Measurements from ENCODE around the gene SH3BP4. TPM values are rescaled to one million over a fixed set of nuclear protein-coding genes. Genes with fewer than 3 reads are reported as not detected.

Gene SH3BP4
- total and polyA plus RNA-seq, 2 experiments from 2014 or later, result 59.3 to 100 TPM

DNA sequence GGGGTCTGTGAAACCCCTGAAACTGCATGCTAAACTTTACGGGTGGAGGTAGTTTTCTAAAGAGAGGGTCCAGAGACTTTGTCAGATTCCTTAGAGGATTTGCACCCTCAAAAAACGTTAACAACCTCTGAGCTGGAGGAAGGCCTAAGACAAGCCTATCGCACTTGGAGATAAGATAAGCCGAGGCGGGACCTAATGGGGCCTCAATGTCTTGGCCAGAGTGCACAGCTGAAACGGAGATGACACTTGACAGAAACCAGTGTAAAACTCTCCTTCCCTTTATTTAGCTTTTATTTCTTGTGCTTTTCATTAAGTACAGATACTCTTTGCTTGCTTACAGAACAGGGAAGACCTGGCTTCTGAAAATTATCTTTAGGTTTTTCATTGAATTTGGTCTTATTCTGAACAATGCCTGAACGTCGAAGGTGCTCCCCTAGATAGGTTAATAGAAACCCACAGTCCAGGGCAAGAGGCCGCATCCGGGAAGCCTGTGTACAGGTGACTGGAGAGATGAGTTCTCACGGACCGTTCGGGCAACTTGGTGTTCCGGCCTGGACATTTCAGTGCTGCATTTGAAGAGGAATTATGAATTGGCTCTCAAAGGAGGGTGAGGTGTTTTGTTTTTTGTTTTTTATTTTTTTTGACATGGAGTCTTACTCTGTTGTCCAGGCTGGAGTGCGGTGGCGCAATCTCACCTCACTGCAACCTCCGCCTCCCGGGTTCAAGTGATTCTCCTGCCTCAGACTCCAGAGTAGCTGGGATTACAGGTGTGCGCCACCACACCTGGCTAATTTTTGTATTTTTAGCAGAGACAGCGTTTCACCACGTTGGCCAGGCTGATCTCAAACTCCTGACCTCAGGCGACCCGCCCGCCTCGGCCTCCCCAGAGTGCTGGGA lies 49.7 kb downstream of the SH3BP4 start:
- 90 to 91% methylated on average over 25 of the region's 25 CpGs for WGBS, 2 experiments (ENCODE audit: low coverage in 1 of 2, low lambda C conversion rate in 2 of 2, missing lambda C conversion rate in 2 of 2)
- no peaks in the 10 kb centered on the region for H3K27me3 ChIP-seq (replicated peaks; ENCODE audit: insufficient read depth)
- H4K20me1 ChIP-seq (ENCODE audit: insufficient read depth), result peaks cover 3% of the 10 kb centered on the region
- H2AFZ ChIP-seq, result no peak overlapping the region
- no peaks in the 10 kb centered on the region for H3K9me3 ChIP-seq (ENCODE audit: low read depth)
- peaks cover 25% of the 10 kb centered on the region for H3F3A ChIP-seq (ENCODE audit: insufficient read depth)
- H3K27ac ChIP-seq, result no peak overlapping the region
- H3K36me3 ChIP-seq (ENCODE audit: low read depth), result peaks cover 26% of the 10 kb centered on the region; the same call in 1 of the 2 replicates
- no peak overlapping the region for H3K4me3 ChIP-seq
- TF ChIP-seq EZH2 (IDR thresholded peaks at IDR 0.05; ENCODE audit: insufficient read depth, poor library complexity, severe bottlenecking) (no peak), EZH2phosphoT487 (IDR thresholded peaks at IDR 0.05; ENCODE audit: insufficient read depth, low read depth) (no peak)
- H3K9me2 ChIP-seq (ENCODE audit: insufficient read depth), result no peaks in the 10 kb centered on the region
- DNase-seq, result no peak
- in situ Hi-C loops (cut with MboI), result no loop called here
- no peak overlapping the region for H3K9ac ChIP-seq
- H3K4me2 ChIP-seq (ENCODE audit: unreplicated experiment), result no peak overlapping the region
- H3K79me2 ChIP-seq (ENCODE audit: insufficient read depth), result peaks cover 100% of the 10 kb centered on the region
- peaks cover 2% of the 10 kb centered on the region; the same call in 1 of the 2 replicates for H3K4me1 ChIP-seq (ENCODE audit: insufficient read depth)

DNA sequence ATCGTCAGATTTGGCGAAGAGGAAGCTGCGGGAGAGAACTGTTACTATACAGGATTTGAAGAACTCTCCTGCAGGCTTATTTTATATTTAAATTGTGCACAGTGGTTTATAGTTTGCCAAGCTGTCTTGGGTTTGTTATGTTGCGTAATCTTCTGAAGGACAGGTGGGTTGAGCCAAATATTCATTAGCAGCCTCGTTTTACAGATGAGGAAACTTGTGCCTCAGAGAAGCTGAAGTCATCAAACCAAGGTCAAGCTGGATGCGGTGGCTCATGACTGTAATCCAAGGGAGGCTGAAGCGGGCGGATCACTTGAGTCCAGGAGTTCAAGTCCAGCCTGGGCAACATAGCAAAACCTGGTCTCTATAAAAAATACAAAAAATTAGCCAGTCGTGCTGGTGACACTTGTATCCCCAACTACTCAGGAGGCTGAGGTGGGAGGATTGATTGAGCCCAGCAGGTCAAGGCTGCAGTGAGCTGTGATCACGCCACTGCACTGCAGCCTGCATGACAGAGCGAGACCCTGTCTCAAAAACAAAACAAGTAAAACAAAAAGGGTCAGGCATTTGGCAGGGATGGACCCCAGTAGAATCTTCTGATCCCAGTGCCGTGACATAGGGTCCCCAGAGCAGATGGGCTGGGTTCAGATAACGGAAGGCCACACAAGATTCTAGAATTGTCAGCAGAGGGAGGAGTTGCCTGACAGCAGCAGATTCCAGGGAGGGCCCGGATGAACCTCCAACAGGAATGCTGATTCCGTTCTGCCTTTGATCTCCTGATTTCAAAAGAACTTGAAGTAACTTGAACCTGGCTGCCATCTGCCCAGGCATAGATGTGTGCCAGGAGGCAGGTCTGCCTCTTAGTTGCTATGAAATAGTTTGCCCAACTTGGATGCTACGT lies 50.6 kb downstream of the SH3BP4 start:
- DNase-seq, result no peak
- no peaks in the 10 kb centered on the region for H3K9me2 ChIP-seq (ENCODE audit: insufficient read depth)
- H2AFZ ChIP-seq, result no peak overlapping the region
- no peaks in the 10 kb centered on the region for H3K4me1 ChIP-seq (ENCODE audit: insufficient read depth)
- H3F3A ChIP-seq (ENCODE audit: insufficient read depth), result peaks cover 25% of the 10 kb centered on the region
- H3K4me2 ChIP-seq (ENCODE audit: unreplicated experiment), result no peak overlapping the region
- H3K27me3 ChIP-seq (replicated peaks; ENCODE audit: insufficient read depth), result no peaks in the 10 kb centered on the region
- in situ Hi-C loops (cut with MboI), result no loop called here
- H3K27ac ChIP-seq, result no peak overlapping the region
- no peak for TF ChIP-seq EZH2 (IDR thresholded peaks at IDR 0.05; ENCODE audit: insufficient read depth, poor library complexity, severe bottlenecking)
- no peak for TF ChIP-seq EZH2phosphoT487 (IDR thresholded peaks at IDR 0.05; ENCODE audit: insufficient read depth, low read depth)
- no peaks in the 10 kb centered on the region for H3K9me3 ChIP-seq (ENCODE audit: low read depth)
- H3K4me3 ChIP-seq, result no peak overlapping the region
- WGBS, 2 experiments (ENCODE audit: low coverage in 1 of 2, low lambda C conversion rate in 2 of 2, missing lambda C conversion rate in 2 of 2), result 85 to 86% methylated on average over 16 of the region's 16 CpGs
- peaks cover 23% of the 10 kb centered on the region; the same call in 1 of the 2 replicates for H3K36me3 ChIP-seq (ENCODE audit: low read depth)
- no peak overlapping the region for H3K9ac ChIP-seq
- peaks cover 100% of the 10 kb centered on the region for H3K79me2 ChIP-seq (ENCODE audit: insufficient read depth)
- H4K20me1 ChIP-seq (ENCODE audit: insufficient read depth), result peaks cover 3% of the 10 kb centered on the region

DNA sequence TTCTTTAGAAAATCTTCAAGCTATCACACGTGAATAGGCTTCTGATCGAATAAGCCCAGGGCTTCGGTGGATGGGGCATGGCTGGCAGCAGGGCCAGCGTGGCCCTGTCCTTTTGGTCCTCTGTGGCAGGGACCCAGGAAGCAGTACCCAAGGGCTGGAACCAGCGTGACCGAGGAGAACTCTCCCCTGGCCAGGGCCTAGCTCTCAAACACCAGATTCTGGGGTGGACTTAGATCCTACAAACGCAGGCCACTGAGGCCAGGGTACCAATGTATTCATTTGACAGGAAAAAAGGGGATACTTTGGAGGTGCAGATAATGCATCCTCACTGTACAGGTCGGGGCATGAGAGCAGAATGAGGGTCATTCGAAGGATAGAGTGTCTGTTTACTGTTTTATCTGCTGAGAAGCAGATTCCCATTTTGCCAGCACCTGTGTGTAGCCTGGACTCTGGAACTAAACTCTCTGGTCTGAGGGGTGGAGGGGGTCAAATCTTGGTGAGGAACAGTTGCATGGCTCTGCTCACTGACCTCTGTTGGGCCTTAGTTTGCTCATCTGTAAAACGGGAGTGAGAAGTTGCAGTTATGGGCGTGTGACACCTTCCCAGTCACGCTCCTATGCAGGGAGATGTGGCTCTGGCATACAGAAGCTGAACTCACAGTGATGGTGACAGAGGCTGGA lies 51.4 kb downstream of the SH3BP4 start:
- Histone ChIP-seq H4K20me1 (ENCODE audit: insufficient read depth) (peaks cover 3% of the 10 kb centered on the region), H3K27ac (no peak overlapping the region), H3K27me3 (replicated peaks; ENCODE audit: insufficient read depth) (no peaks in the 10 kb centered on the region), H3K4me1 (ENCODE audit: insufficient read depth) (no peaks in the 10 kb centered on the region), H3K4me2 (ENCODE audit: unreplicated experiment) (no peak overlapping the region), H2AFZ (no peak overlapping the region), H3K9ac (no peak overlapping the region), H3F3A (ENCODE audit: insufficient read depth) (peaks cover 25% of the 10 kb centered on the region), H3K36me3 (ENCODE audit: low read depth) (peaks cover 21% of the 10 kb centered on the region; the same call in 1 of the 2 replicates), H3K4me3 (no peak overlapping the region), H3K9me3 (ENCODE audit: low read depth) (no peaks in the 10 kb centered on the region), H3K9me2 (ENCODE audit: insufficient read depth) (no peaks in the 10 kb centered on the region), H3K79me2 (ENCODE audit: insufficient read depth) (peaks cover 100% of the 10 kb centered on the region)
- no peak for TF ChIP-seq EZH2phosphoT487 (IDR thresholded peaks at IDR 0.05; ENCODE audit: insufficient read depth, low read depth)
- no peak for TF ChIP-seq EZH2 (IDR thresholded peaks at IDR 0.05; ENCODE audit: insufficient read depth, poor library complexity, severe bottlenecking)
- in situ Hi-C loops (cut with MboI), result no loop called here
- 88 to 95% methylated on average over 11 to 12 of the region's 12 CpGs for WGBS, 2 experiments (ENCODE audit: low coverage in 1 of 2, low lambda C conversion rate in 2 of 2, missing lambda C conversion rate in 2 of 2)
- no peak for DNase-seq

Data from GM23248 (cell line).